ENCODE data around the gene BRD9.

- TF ChIP-seq CTCF (IDR thresholded peaks at IDR 0.05; ENCODE audit: poor library complexity) (no peak), EZH2 (IDR thresholded peaks at IDR 0.05; ENCODE audit: borderline replicate concordance) (no peak), EZH2phosphoT487 (IDR thresholded peaks at IDR 0.05; ENCODE audit: low read depth, severe bottlenecking, unreplicated experiment) (no peak)
Observed at GRCh38 chr5:915946-916345, 23.3 kb upstream of the BRD9 start.
